SU-DHL-6 (cell line): ENCODE results near the gene EYA2.

Experiments
- CTCF ChIP-seq: fragments of 200-600 bp; sonication (generic); IDR thresholded peaks from one replicate; pipeline ENCODE4 v1.5.1; 2017; ENCODE audit warnings: antibody characterized with exemption, mild to moderate bottlenecking, low read length, moderate library complexity; ENCODE audit not compliant: insufficient read depth, poor library complexity, severe bottlenecking
- EZH2phosphoT487 ChIP-seq: fragments of 200-600 bp; sonication (generic), shearing (Covaris generic); conservative IDR thresholded peaks from 2 replicates; pipeline ENCODE4 v1.6.1; 2018; ENCODE audit warnings: mild to moderate bottlenecking, antibody characterized with exemption, low read length, moderate library complexity, mixed read lengths

- TF ChIP-seq CTCF = no peak
- TF ChIP-seq EZH2phosphoT487 = no peak
Measured at GRCh38 chr20:47141350-47141921, 246.8 kb downstream of the EYA2 start.
